NT2/D1 (cell line): ENCODE results near the gene NRP1.

ENCODE experiments used
- YY1 ChIP-seq: IDR thresholded peaks from 2 replicates; pipeline ENCODE4 v1.6.1; 2011; ENCODE audit not compliant: insufficient read length, insufficient read depth
- ZNF274 ChIP-seq: IDR thresholded peaks from 2 replicates; pipeline ENCODE4 v1.6.1; 2011; ENCODE audit warnings: mild to moderate bottlenecking, low read depth, low read length

- TF ChIP-seq ZNF274, result no peak
- TF ChIP-seq YY1, result no peak
Measured at GRCh38 chr10:33183655-33184054, 150.8 kb downstream of the NRP1 start.
